K562 (cell line): Measurements from ENCODE around the gene AGAP1. TPM values are rescaled to one million over a fixed set of nuclear protein-coding genes. Genes with fewer than 3 reads are reported as not detected.

Experiments
- ATAC-seq: fragments of 200-7000 bp; cut with Tn5 transposase; 3 replicates; pipeline ENCODE4 v1.9.1; 2020; ENCODE audit warnings: moderate library complexity
- BruUV-seq: library from RNA; stranded (reverse); fragments of 400-500 nt; replicated peaks from 2 replicates; lab custom pipeline; 2021; lab: Mats Ljungman, UMichigan
- CTCF ChIA-PET: fragments of 300-600 bp; formaldehyde crosslinking; extraction: SDS; loops from one replicate; lab custom pipeline; 2021; ENCODE audit warnings: low intra/inter-chr PET ratio; lab: Yijun Ruan, JAX
- POLR2A ChIA-PET: fragments of 300-600, 350-650 bp; sonication (Branson Sonifier 250); formaldehyde crosslinking; extraction: SDS; loops from one replicate; lab custom pipeline; 2021; ENCODE audit warnings: antibody characterized with exemption, inconsistent platforms; lab: Yijun Ruan, JAX
- DNase-seq, 4 experiments: peaks; one replicate each; pipeline versions ENCODE4 v3.0.0 to v3.0.0-alpha.2; 2011 to 2018; ENCODE audit warnings: low spot score in 3 of 4, mixed read lengths in 3 of 4; ENCODE audit errors: extremely low read depth in 1 of 4
- FAIRE-seq: peaks from 2 replicates; lab custom pipeline; 2011; peaks lifted over from hg19 to GRCh38; lab: Jason Lieb, UNC
- H2AFZ ChIP-seq: 2 replicates; pipeline ENCODE4 v1.6.0; 2011; ENCODE audit warnings: low read depth, low read length, control low read depth, inconsistent platforms
- H3K27ac ChIP-seq: fragments of 200-600 bp; 3 replicates; pipeline ENCODE4 v1.8.0; 2011; ENCODE audit warnings: low read depth, mild to moderate bottlenecking, control low read depth, inconsistent platforms, low read length, moderate library complexity, mixed read lengths; ENCODE audit errors: extremely low read depth
- H3K27me3 ChIP-seq, 2 experiments: fragments of 300-600 bp in 1 of 2; 2 replicates in 1 of 2; 3 replicates in 1 of 2; pipeline versions ENCODE4 v1.6.0 to v1.8.0; 2011; ENCODE audit warnings: inconsistent platforms in 2 of 2, low read length in 2 of 2, mild to moderate bottlenecking in 1 of 2, mixed read lengths in 1 of 2, moderate library complexity in 1 of 2; ENCODE audit not compliant: control insufficient read depth in 2 of 2, insufficient read depth in 2 of 2
- H3K36me3 ChIP-seq: fragments of 300-600 bp; 3 replicates; pipeline ENCODE4 v1.8.0; 2011; ENCODE audit warnings: mild to moderate bottlenecking, low read length, inconsistent platforms; ENCODE audit not compliant: control insufficient read depth, insufficient read depth
- H3K4me1 ChIP-seq, 2 experiments: fragments of 200-600 bp in 1 of 2; replicated peaks in 1 of 2; 2 replicates in 1 of 2; 3 replicates in 1 of 2; pipeline versions ENCODE4 v1.5.1 to v1.8.0; 2011; ENCODE audit warnings: inconsistent platforms in 2 of 2, low read length in 2 of 2, mild to moderate bottlenecking in 1 of 2, mixed read lengths in 1 of 2, moderate library complexity in 1 of 2; ENCODE audit not compliant: control insufficient read depth in 2 of 2, insufficient read depth in 2 of 2
- H3K4me2 ChIP-seq: 2 replicates; pipeline ENCODE4 v1.6.1; 2011; ENCODE audit warnings: low read length, control low read depth, inconsistent platforms, mixed read lengths; ENCODE audit not compliant: insufficient read depth
- H3K4me3 ChIP-seq: fragments of 200-600 bp; sonication (generic), shearing (Covaris generic); 2 replicates; pipeline ENCODE4 v1.5.1; 2016; ENCODE audit warnings: control low read depth, inconsistent platforms
- H3K79me2 ChIP-seq: fragments of 200-600 bp; 3 replicates; pipeline ENCODE4 v1.8.0; 2011; ENCODE audit warnings: low read length, inconsistent platforms; ENCODE audit not compliant: control insufficient read depth, insufficient read depth
- H3K9ac ChIP-seq, 2 experiments: 2 replicates each; pipeline versions ENCODE4 v1.6.0 to v1.6.1; 2011; ENCODE audit warnings: low read depth in 2 of 2, low read length in 2 of 2, control low read depth in 1 of 2, inconsistent platforms in 1 of 2, mild to moderate bottlenecking in 1 of 2, mixed read lengths in 1 of 2; ENCODE audit not compliant: insufficient read depth in 1 of 2
- H3K9me1 ChIP-seq: one replicate; pipeline ENCODE4 v1.6.0; 2011; ENCODE audit warnings: inconsistent platforms, mild to moderate bottlenecking, low read length, moderate library complexity; ENCODE audit not compliant: control insufficient read depth, insufficient read depth
- H3K9me3 ChIP-seq: replicated peaks from 2 replicates; pipeline ENCODE4 v1.5.1; 2011; ENCODE audit warnings: low read depth, low read length, inconsistent platforms; ENCODE audit not compliant: control insufficient read depth, insufficient read depth
- H4K20me1 ChIP-seq: replicated peaks from 2 replicates; pipeline ENCODE4 v1.6.1; 2011; ENCODE audit warnings: low read length, inconsistent platforms, mixed read lengths; ENCODE audit not compliant: control insufficient read depth, insufficient read depth
- CBX5 ChIP-seq: IDR thresholded peaks from 2 replicates; pipeline ENCODE4 v1.6.1; 2014; ENCODE audit warnings: low read depth, borderline replicate concordance
- MCM5 ChIP-seq: fragments of 450-650 bp; IDR thresholded peaks from 2 replicates; pipeline ENCODE4 v1.6.1; 2016; ENCODE audit warnings: low read depth
- NCOA2 ChIP-seq, 2 experiments: fragments of 450-650 bp; IDR thresholded peaks; 2 replicates each; pipeline ENCODE4 v1.6.1; 2018; ENCODE audit warnings: mild to moderate bottlenecking in 2 of 2, moderate library complexity in 1 of 2; ENCODE audit not compliant: partially characterized antibody in 2 of 2
- NCOR1 ChIP-seq: fragments of 450-650 bp; IDR thresholded peaks from 2 replicates; pipeline ENCODE4 v1.6.1; 2016; ENCODE audit warnings: mild to moderate bottlenecking, moderate library complexity
- NFRKB ChIP-seq: fragments of 450-650 bp; IDR thresholded peaks from 2 replicates; pipeline ENCODE4 v1.6.1; 2016; ENCODE audit warnings: low read depth
- RBBP5 ChIP-seq: fragments of 200-600 bp; sonication (generic); IDR thresholded peaks from 2 replicates; pipeline ENCODE4 v1.6.1; 2012; ENCODE audit warnings: borderline replicate concordance, mild to moderate bottlenecking, low read length, control low read depth, inconsistent platforms; ENCODE audit not compliant: insufficient read depth, poor library complexity, severe bottlenecking
- TEAD4 ChIP-seq, 2 experiments: sonication (generic) in 1 of 2; formaldehyde crosslinking in 1 of 2; IDR thresholded peaks; 2 replicates each; pipeline versions ENCODE4 v1.6.1 to v1.8.0; 2012 to 2022; ENCODE audit warnings: borderline replicate concordance in 1 of 2, inconsistent platforms in 1 of 2, low read length in 1 of 2, mild to moderate bottlenecking in 1 of 2, missing genetic modification reagents in 1 of 2
- YY1 ChIP-seq, 3 experiments: IDR thresholded peaks; 2 replicates each; pipeline ENCODE4 v1.6.1; 2011; ENCODE audit warnings: low read length in 2 of 3, mild to moderate bottlenecking in 2 of 3, moderate library complexity in 2 of 3, borderline replicate concordance in 1 of 3, control low read depth in 1 of 3, low read depth in 1 of 3; ENCODE audit not compliant: insufficient read depth in 3 of 3, insufficient replicate concordance in 2 of 3, control insufficient read depth in 1 of 3, insufficient read length in 1 of 3; ENCODE audit errors: extremely low read depth in 1 of 3
- ZC3H11A ChIP-seq: IDR thresholded peaks from 2 replicates; pipeline ENCODE4 v1.6.1; 2012; ENCODE audit warnings: low read depth, low read length, improper control_type of control experiment
- ZNF140 ChIP-seq: fragments of 250-450 bp; sonication (Bioruptor Pico); IDR thresholded peaks from 2 replicates; pipeline ENCODE4 v1.8.0; 2021; ENCODE audit warnings: moderate library complexity, mild to moderate bottlenecking, inconsistent platforms
- ZNF3 ChIP-seq: fragments of 250-450 bp; sonication (Bioruptor Pico); IDR thresholded peaks from 2 replicates; pipeline ENCODE4 v1.5.0; 2021; ENCODE audit warnings: mild to moderate bottlenecking, moderate library complexity
- ZNF444 ChIP-seq: fragments of 250-450 bp; sonication (Bioruptor Pico); IDR thresholded peaks from 2 replicates; pipeline ENCODE4 v1.4.0; 2020; ENCODE audit warnings: mild to moderate bottlenecking, moderate library complexity
- ZNF644 ChIP-seq: fragments of 200-800 bp; sonication (Bioruptor generic); IDR thresholded peaks from 2 replicates; pipeline ENCODE4 v1.6.1; 2016; ENCODE audit warnings: low read depth, missing genetic modification characterization, missing compliant biosample characterization
- WGBS: fragments of 100-300 bp; shearing (Covaris generic); methylation state at CpG from one replicate; pipeline ENCODE4 v1.1.6; 2016; ENCODE audit warnings: low coverage, mixed read lengths; ENCODE audit not compliant: insufficient coverage; ENCODE audit errors: missing lambda C conversion rate; 5-methylcytosine and 5-hydroxymethylcytosine counted together
- in situ Hi-C: fragments of 300-500 bp; cut with MboI; formaldehyde crosslinking; loops from 4 replicates; pipeline ENCODE4 v1.15.0; 2018; ENCODE audit warnings: inconsistent platforms, mixed read lengths
- intact Hi-C: fragments of 100-400 bp; cut with micrococcal nuclease; formaldehyde crosslinking; loops from 2 replicates; pipeline ENCODE4 v1.14.2; 2022
- polyA plus RNA-seq, 8 experiments: library from polyadenylated mRNA; depleted of rRNA in 4 of 8; stranded (reverse) in 5 of 8; unstranded in 3 of 8; fragments of >200 nt; fragmentation: Nextera tagmentation in 2 of 8; fragmentation: Illumina TruSeq in 1 of 8; extraction: Ambion mirVana in 2 of 8; extraction: Trizol in 1 of 8; gene quantifications; 2 replicates each; pipeline versions ENCODE4 v1.2.1 to v1.2.3, GENCODE V29; 2011 to 2014; ENCODE audit warnings: inconsistent platforms in 1 of 8, missing spikeins in 1 of 8
- total RNA-seq, 7 experiments: library from RNA; depleted of rRNA in 6 of 7; stranded (reverse); fragments of >200 nt in 6 of 7; fragmentation: Illumina TruSeq in 2 of 7; extraction: Trizol in 2 of 7; gene quantifications; 2 replicates each; pipeline versions ENCODE4 v1.2.1 to v1.2.3, GENCODE V29; 2011 to 2021; ENCODE audit warnings: low replicate concordance in 1 of 7

Gene AGAP1
- total and polyA plus RNA-seq, 9 of the 15 experiments (the other 6 are each of a cell fraction or from before 2014, with no cell fraction given) = 1.3 to 24.0 (median 10.6) TPM

GRCh38 chr2:235538144-235538639 lies 44.3 kb downstream of the AGAP1 start:
- Histone ChIP-seq H3K4me2 (no peak overlapping the region), H3K9me3 (no peaks in the 10 kb centered on the region), H3K79me2 (peaks cover 85% of the 10 kb centered on the region), H3K27me3 (no peaks in the 10 kb centered on the region), H4K20me1 (peaks cover 31% of the 10 kb centered on the region), H3K9ac (no peak overlapping the region), H3K4me3 (no peak overlapping the region)
- intact Hi-C loops = no loop called here
- FAIRE-seq = no peak
- no peak for DNase-seq
- no peak for TF ChIP-seq MCM5
- no peak for TF ChIP-seq RBBP5
- no peak for TF ChIP-seq CBX5
- TF ChIP-seq TEAD4 (IDR thresholded peaks at IDR 0.05; ENCODE audit: low read length) = no peak
- TF ChIP-seq TEAD4 (CRISPR knock-in tag; IDR thresholded peaks at IDR 0.05; ENCODE audit: borderline replicate concordance) = no peak
- TF ChIP-seq ZNF3 = no peak
- TF ChIP-seq NFRKB = no peak
- no peak for TF ChIP-seq ZNF444 (CRISPR knock-in tag)
- TF ChIP-seq ZNF140 = no peak
- no peak for TF ChIP-seq NCOR1
- TF ChIP-seq YY1 (IDR thresholded peaks at IDR 0.05; ENCODE audit: borderline replicate concordance in 1 of 3, control insufficient read depth in 1 of 3, extremely low read depth in 1 of 3, insufficient read depth in 3 of 3, insufficient read length in 1 of 3, insufficient replicate concordance in 2 of 3, low read depth in 1 of 3, low read length in 2 of 3) = no peak
- TF ChIP-seq ZC3H11A = no peak
- no peak for TF ChIP-seq NCOA2 (IDR thresholded peaks at IDR 0.05; ENCODE audit: partially characterized antibody in 2 of 2)
- TF ChIP-seq ZNF644 (tag) = no peak
- TF ChIP-seq, all 486 proteins: peak for 0
- no peak overlapping the region for H3K27ac ChIP-seq
- ChIA-PET CTCF (no interaction called here), POLR2A (interaction anchor here (1.1 kb wide), 1 partner anchor 9 kb away, joined by 4 read pairs; no protein-coding TSS in a partner anchor)
- H3K9me1 ChIP-seq = no peaks in the 10 kb centered on the region
- BruUV-seq = no TSS peak
- H3K36me3 ChIP-seq = no peaks in the 10 kb centered on the region
- H2AFZ ChIP-seq = no peak overlapping the region
- 55% methylated on average over 2 of the region's 7 CpGs for WGBS
- in situ Hi-C loops = no loop called here
- no peak for ATAC-seq
- peaks cover 0 to 6% of the 10 kb centered on the region in 2 experiments; a peak in 2 of 5 replicates for H3K4me1 ChIP-seq
